Lower leg skin (tissue), 3 donors: ENCODE results near the gene CSF1R.

Experiments
- POLR2A ChIP-seq, 2 donors: fragments of 450-650 bp; IDR thresholded peaks; one replicate each; pipeline ENCODE4 v1.6.1; 2016 to 2017; ENCODE audit warnings: antibody characterized with exemption in 2 of 2, mild to moderate bottlenecking in 1 of 2, moderate library complexity in 1 of 2
- TF ChIP-seq, protein P1 (sequence below), 3 donors: fragments of 450-650 bp; IDR thresholded peaks; one replicate each; pipeline ENCODE4 v1.5.1; 2016; ENCODE audit warnings: antibody characterized with exemption in 3 of 3, mild to moderate bottlenecking in 3 of 3, moderate library complexity in 2 of 3

DNA sequence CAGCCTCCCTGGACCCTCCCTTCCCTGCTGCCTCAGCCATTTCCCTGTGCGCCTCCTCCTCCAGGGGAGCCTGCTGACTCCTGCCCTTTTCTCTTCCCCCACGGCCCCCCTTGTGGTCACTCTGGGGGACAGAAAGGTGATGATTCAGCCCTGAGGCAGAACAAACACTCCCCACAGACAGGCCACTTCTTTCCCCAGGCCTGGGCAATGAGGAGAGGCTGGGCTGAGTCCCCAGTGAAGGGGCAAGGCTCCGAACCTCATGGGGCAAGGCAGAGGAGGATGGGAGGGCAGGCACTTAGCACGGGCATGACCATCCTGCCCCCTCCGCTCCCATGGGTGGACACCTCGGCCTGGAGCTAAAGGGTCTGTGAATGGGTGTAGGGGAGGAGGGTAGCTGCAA is 21.0 kb downstream of the CSF1R start:
- TF ChIP-seq, protein P1, sequence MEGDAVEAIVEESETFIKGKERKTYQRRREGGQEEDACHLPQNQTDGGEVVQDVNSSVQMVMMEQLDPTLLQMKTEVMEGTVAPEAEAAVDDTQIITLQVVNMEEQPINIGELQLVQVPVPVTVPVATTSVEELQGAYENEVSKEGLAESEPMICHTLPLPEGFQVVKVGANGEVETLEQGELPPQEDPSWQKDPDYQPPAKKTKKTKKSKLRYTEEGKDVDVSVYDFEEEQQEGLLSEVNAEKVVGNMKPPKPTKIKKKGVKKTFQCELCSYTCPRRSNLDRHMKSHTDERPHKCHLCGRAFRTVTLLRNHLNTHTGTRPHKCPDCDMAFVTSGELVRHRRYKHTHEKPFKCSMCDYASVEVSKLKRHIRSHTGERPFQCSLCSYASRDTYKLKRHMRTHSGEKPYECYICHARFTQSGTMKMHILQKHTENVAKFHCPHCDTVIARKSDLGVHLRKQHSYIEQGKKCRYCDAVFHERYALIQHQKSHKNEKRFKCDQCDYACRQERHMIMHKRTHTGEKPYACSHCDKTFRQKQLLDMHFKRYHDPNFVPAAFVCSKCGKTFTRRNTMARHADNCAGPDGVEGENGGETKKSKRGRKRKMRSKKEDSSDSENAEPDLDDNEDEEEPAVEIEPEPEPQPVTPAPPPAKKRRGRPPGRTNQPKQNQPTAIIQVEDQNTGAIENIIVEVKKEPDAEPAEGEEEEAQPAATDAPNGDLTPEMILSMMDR (IDR thresholded peaks at IDR 0.05), result no peak
- TF ChIP-seq POLR2A (IDR thresholded peaks at IDR 0.05), result no peak
